Gastrocnemius medialis (tissue), 4 donors: Measurements from ENCODE around the gene KPTN.

Source experiments
- CTCF ChIP-seq, 5 experiments: fragments of 450-650 bp in 3 of 5; fragments of 200-600 bp in 2 of 5; sonication (generic) in 2 of 5; IDR thresholded peaks in 4 of 5; conservative IDR thresholded peaks in 1 of 5; 1 replicate in 4 of 5; 2 replicates in 1 of 5; pipeline ENCODE4 v1.5.1; 2016 to 2019; ENCODE audit warnings: antibody characterized with exemption in 5 of 5, mild to moderate bottlenecking in 3 of 5, moderate library complexity in 3 of 5
- POLR2A ChIP-seq, 2 donors: fragments of 450-650 bp; IDR thresholded peaks; one replicate each; pipeline ENCODE4 v1.6.1; 2017; ENCODE audit warnings: antibody characterized with exemption in 2 of 2, mild to moderate bottlenecking in 2 of 2, moderate library complexity in 2 of 2

GRCh38 chr19:47491358-47492136 is 7.5 kb upstream of the KPTN start:
- TF ChIP-seq CTCF (IDR thresholded peaks at IDR 0.05 in 4 of 5, conservative IDR thresholded peaks at IDR 0.05 in 1 of 5) (no peak), POLR2A (IDR thresholded peaks at IDR 0.05) (no peak)
